Vagina (tissue), 2 donors: ENCODE results near the gene ARMH1.

Source experiments
- POLR2A ChIP-seq, 2 donors: fragments of 450-650 bp; IDR thresholded peaks; one replicate each; pipeline ENCODE4 v1.6.1; 2017; ENCODE audit warnings: antibody characterized with exemption in 2 of 2, mild to moderate bottlenecking in 2 of 2, moderate library complexity in 2 of 2
- POLR2AphosphoS5 ChIP-seq, 2 donors: sonication (generic); formaldehyde crosslinking; IDR thresholded peaks; one replicate each; pipeline ENCODE4 v1.9.0; 2017; ENCODE audit warnings: antibody characterized with exemption in 2 of 2, mild to moderate bottlenecking in 2 of 2, low read depth in 1 of 2; ENCODE audit not compliant: insufficient read depth in 1 of 2
- TF ChIP-seq, protein P1 (sequence below), 3 experiments: fragments of 450-650 bp in 2 of 3; fragments of 200-600 bp in 1 of 3; sonication (generic) in 1 of 3; IDR thresholded peaks; one replicate each; pipeline ENCODE4 v1.5.1; 2017 to 2019; ENCODE audit warnings: antibody characterized with exemption in 3 of 3, mild to moderate bottlenecking in 2 of 3, moderate library complexity in 2 of 3

DNA sequence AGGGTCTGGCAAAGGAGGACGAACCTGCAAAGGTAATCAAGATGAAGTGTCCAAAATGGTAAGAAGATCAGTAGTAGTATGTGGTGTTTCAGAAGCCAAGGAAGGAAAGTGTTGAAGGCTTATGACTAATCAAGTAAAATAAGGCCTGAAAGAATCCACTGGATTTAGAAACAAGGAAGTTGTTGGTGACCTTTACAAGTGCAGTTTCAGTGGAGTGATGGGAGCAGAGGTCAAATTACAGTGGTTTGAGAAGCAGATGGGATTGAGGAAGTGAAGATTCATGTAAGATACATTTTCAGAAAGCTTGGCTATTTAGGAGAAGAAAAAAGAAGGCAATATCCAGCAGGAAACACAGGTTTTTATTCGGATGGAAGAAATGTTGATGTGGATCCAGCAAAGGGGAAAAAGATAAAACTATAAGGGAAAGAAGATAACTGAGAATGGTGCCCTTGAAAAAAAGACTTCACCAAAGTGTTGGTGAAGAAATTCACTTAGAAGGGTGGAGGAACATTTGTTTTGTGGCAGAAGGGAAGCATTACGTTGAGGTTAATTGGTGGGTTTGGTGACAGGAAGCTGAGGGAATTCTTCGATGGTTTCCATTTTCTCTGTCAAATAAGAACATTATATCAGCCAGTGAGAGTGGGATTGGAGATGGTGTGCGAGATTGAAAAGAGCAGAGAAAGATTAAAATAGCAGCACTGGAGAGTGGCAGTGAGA lies 2.1 kb downstream of the ARMH1 start:
- TF ChIP-seq, protein P1, sequence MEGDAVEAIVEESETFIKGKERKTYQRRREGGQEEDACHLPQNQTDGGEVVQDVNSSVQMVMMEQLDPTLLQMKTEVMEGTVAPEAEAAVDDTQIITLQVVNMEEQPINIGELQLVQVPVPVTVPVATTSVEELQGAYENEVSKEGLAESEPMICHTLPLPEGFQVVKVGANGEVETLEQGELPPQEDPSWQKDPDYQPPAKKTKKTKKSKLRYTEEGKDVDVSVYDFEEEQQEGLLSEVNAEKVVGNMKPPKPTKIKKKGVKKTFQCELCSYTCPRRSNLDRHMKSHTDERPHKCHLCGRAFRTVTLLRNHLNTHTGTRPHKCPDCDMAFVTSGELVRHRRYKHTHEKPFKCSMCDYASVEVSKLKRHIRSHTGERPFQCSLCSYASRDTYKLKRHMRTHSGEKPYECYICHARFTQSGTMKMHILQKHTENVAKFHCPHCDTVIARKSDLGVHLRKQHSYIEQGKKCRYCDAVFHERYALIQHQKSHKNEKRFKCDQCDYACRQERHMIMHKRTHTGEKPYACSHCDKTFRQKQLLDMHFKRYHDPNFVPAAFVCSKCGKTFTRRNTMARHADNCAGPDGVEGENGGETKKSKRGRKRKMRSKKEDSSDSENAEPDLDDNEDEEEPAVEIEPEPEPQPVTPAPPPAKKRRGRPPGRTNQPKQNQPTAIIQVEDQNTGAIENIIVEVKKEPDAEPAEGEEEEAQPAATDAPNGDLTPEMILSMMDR (IDR thresholded peaks at IDR 0.05): no peak
- TF ChIP-seq POLR2A (IDR thresholded peaks at IDR 0.05) (no peak), POLR2AphosphoS5 (IDR thresholded peaks at IDR 0.05; ENCODE audit: insufficient read depth in 1 of 2, low read depth in 1 of 2) (no peak)
